Muscle of arm (tissue), 12 donors: ENCODE results near the gene VRTN. TPM values are rescaled to one million over a fixed set of nuclear protein-coding genes. Genes with fewer than 3 reads are reported as not detected.

ENCODE experiments used
- DNase-seq: peaks from one replicate; pipeline ENCODE4 v3.0.0-alpha.2; 2013
- polyA plus RNA-seq, 12 donors: library from polyadenylated mRNA; unstranded; fragments of 120-200 nt; gene quantifications; one replicate each; pipeline ENCODE4 v1.2.1, GENCODE V29; 2013; ENCODE audit not compliant: insufficient read length in 12 of 12

VRTN gene
- polyA plus RNA-seq, 12 donors: 0.21 to 0.47 (median 0.26) TPM; not detected in 9

DNA sequence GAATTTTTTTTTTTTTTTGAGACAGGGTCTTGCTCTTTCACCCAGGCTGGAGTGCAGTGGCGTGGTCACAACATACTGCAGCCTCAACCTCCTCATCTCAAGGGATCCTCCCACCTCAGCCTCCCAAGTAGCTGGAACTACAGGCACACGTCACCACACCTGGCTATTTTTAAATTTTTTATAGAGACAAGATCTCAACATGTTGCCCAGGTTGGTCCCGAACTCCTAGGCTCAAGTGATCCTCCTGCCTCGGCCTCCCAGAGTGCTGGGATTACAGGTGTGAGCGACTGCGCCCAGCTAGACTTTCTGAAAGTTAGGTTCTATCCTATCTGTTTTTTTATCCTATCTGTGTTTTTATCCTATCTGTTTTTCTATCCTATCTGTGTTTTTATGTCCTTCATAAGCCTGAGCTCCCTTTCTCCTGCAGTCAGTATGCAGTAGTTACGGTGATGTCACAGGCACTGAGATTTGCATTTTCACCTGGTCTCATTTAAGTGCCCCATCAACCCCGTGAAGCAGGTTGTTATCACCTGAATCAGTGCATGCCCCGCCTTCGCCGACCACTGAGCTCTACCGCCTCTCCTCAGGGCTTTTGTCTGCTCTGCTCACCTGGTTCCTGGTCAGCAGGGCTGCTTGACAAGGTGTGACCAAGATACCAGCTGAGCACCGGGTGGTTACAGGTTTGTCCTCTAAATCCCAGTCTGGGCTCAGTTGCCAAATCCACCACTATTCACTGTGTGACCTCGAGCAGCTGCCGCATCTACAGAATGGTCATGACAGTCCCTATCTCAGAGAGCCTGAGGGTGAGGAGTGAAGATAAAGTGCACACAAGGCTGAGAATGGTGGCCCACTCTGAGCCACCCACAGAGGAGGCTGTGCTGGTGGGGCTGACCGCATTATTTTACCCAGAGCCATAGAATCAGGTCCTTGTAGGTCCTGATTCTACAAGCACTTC, 44.6 kb downstream of the VRTN start:
- no peak for DNase-seq

- DNase-seq: no peak
Measured at GRCh38 chr14:74394549-74394948, 46.3 kb downstream of the VRTN start.

- DNase-seq: no peak
Measured at GRCh38 chr14:74395094-74395493, 46.8 kb downstream of the VRTN start.

DNA sequence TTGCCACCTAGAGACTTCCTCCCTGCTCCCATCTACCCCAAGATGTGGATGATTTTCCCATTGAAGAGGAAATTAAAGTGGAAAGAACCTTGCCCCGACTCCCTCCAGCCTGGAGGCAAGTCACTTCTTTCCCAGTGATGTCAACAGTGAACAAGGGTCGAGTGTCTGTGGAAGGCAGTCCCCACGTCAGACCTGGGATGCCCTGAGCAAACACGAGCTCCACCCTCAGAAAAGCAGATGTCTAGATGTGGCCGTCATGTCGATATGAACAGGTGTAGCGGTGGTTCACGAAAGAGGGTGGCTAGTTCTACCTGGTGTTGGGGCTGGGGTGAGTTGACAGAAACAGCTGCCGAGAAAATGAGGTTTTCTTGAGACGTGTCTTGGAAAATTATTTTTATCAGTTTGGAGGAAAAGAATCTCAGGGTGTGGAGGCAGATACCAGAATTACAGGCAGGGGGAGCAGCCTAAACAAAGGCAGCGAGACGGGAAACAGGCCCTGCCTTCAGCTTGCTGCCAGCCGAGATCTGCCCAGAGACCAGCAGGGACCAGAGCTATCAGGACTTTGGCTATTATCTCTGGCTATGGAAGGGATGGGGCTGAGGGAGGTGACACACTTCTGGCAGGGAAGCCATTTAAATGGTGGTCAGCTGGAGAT, 51.9 kb downstream of the VRTN start:
- DNase-seq: no peak

- DNase-seq: no peak
Measured at GRCh38 chr14:74400919-74401503, 52.7 kb downstream of the VRTN start.

- peak; percentile 7 for DNase-seq
Measured at GRCh38 chr14:74401504-74402241, 53.4 kb downstream of the VRTN start.

- DNase-seq: no peak
Measured at GRCh38 chr14:74402401-74403251, 54.4 kb downstream of the VRTN start.

DNA sequence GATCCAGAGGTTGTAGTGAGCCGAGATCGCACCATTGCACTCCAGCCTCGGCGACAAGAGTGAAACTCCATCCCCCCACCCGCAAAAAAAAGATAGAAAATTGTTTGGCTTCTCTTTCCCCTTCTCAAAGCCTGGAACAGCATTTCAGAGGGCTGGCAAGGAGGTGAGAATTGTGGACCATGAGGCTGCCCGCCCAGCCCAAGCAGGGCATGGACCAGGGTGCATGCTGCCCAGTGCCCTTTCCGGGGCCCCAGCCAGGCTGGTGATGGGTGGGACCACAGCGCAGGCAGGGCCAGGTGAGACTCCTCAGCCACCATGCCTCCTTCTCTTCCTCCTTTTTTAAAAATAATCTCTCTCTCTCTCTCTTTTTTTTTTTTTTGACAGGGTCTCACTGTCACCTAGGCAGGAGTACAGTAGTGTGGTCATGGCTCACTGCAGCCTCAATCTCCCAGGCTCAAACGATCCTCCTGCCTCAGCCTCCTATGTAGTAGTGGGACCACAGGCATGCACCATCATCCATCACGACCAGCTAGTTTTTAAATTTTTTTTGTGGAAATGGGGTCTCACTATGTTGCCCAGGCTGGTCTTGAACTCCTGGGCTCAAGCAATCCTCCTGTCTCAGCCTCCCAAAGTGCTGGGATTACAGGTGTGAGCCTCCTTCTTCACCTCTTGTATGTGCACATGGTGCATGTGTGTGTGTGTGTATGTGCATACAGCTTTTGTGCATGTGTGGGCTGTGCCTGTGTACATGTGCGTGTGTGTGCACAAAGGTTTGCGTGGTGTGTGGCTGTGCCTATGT, 55.5 kb downstream of the VRTN start:
- no peak for DNase-seq

- no peak for DNase-seq
Measured at GRCh38 chr14:74404435-74404834, 56.2 kb downstream of the VRTN start.

- DNase-seq: no peak
Measured at GRCh38 chr14:74405663-74406062, 57.4 kb downstream of the VRTN start.

DNA sequence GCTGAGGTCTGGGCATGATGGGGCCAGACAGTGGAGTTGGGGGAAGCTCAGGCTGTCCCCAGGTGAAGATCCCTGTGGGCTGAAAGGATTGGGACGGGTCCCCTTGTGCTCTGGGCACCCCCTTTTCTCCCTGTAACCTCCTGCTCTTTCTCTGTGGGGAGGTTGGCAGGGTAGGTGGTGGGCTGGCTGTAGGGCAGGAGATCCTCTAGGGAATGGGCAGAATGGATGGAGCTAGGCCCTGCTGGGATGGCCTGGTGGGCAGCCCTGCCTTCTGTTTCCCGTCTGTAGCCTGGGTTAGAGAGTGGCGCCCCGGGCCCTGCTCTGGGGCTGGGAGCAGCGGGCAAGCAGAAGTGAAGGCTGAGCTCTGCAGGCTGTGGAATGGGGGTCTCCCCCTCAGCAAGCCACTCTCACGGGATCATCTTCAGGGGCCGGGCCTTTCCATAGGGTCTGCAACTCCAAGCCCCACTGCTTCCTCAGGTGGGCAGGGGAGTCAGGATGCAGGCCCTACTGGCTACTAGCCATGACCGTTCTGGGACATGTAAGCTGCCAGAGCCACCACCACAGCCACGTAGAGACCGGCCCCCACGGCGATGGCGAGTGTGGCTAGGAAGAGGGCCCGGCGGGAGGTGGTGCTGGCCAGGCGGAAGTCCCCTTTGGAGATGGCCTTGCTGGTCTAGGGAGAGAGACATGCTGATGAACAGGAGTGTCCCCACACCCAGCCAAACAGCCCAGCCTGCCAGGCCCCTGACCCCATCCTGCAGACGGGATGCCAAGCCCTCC, 58.9 kb downstream of the VRTN start:
- DNase-seq: no peak

GRCh38 chr14:74407801-74408154, 59.5 kb downstream of the VRTN start:
- no peak for DNase-seq

GRCh38 chr14:74408870-74409269, 60.6 kb downstream of the VRTN start:
- DNase-seq: no peak

GRCh38 chr14:74409441-74409840, 61.2 kb downstream of the VRTN start:
- no peak for DNase-seq

Other genes with a start within 250 kb of the VRTN start
- not detected for gene VSX2, start 109.0 kb upstream of the VRTN start, polyA plus RNA-seq
- 10 to 100 TPM in 11 of 12 donors, not detected in 1; 42.6 to 84.9 (median 55.7) TPM for gene ABCD4, start 45.5 kb upstream of the VRTN start, polyA plus RNA-seq
- under 1 TPM in 2 of 12 donors, not detected in 10; 0.08 to 0.11 TPM for gene SYNDIG1L, start 77.7 kb downstream of the VRTN start, polyA plus RNA-seq
- 100 to 1,000 TPM in 6 of 12 donors, 10 to 100 TPM in 5, not detected in 1; 74.3 to 157 (median 106) TPM for gene NPC2, start 144.8 kb downstream of the VRTN start, polyA plus RNA-seq
- 10 to 100 TPM in 11 of 12 donors, not detected in 1; 18.4 to 39.8 (median 24.3) TPM for gene ISCA2, start 145.3 kb downstream of the VRTN start, polyA plus RNA-seq